Measurements from ENCODE around the gene QPRT. TPM values are rescaled to one million over a fixed set of nuclear protein-coding genes. Genes with fewer than 3 reads are reported as not detected.

Gene QPRT
- total and polyA plus RNA-seq, 2 of the 13 experiments (the other 11 are each of a cell fraction or from before 2014, with no cell fraction given): 130 to 218 TPM

GRCh38 chr16:29680180-29680598 is 1.2 kb downstream of the QPRT start (continued):
- TF ChIP-seq ZBED4 (CRISPR knock-in tag; IDR thresholded peaks at IDR 0.05; ENCODE audit: borderline replicate concordance) (peak; percentile 49; the same call in 1 of the 2 replicates), ZMYM4 (CRISPR knock-in tag; IDR thresholded peaks at IDR 0.05) (peak; percentile 18; the same call in 1 of the 2 replicates), ETS1 (CRISPR knock-in tag; IDR thresholded peaks at IDR 0.05) (no peak), MED8 (CRISPR knock-in tag; IDR thresholded peaks at IDR 0.05; ENCODE audit: insufficient replicate concordance) (peak; percentile 54), ZNF704 (CRISPR knock-in tag; IDR thresholded peaks at IDR 0.05; ENCODE audit: borderline replicate concordance) (0 out of 2 replicates have a peak, but pooled peaks have one; percentile 42), ZC3H4 (CRISPR knock-in tag; IDR thresholded peaks at IDR 0.05; ENCODE audit: borderline replicate concordance) (no peak), CHD4 (IDR thresholded peaks at IDR 0.05; ENCODE audit: borderline replicate concordance, low read length) (0 out of 2 replicates have a peak, but pooled peaks have one; percentile 12), POGZ (CRISPR knock-in tag; IDR thresholded peaks at IDR 0.05) (peak; percentile 56), ZMYM3 (CRISPR knock-in tag; IDR thresholded peaks at IDR 0.05) (0 out of 2 replicates have a peak, but pooled peaks have one; percentile 18), CCDC6 (CRISPR knock-in tag; IDR thresholded peaks at IDR 0.05) (no peak), ZNF598 (CRISPR knock-in tag; IDR thresholded peaks at IDR 0.05; ENCODE audit: borderline replicate concordance) (0 out of 2 replicates have a peak, but pooled peaks have one; percentile 46), IRF2 (CRISPR knock-in tag; IDR thresholded peaks at IDR 0.05) (no peak), MED1 (CRISPR knock-in tag; IDR thresholded peaks at IDR 0.05) (peak; percentile 40; the same call in 1 of the 2 replicates), ZNF761 (CRISPR knock-in tag; conservative IDR thresholded peaks at IDR 0.05) (0 out of 2 replicates have a peak, but pooled peaks have one; percentile 21), FOXK1 (CRISPR knock-in tag; IDR thresholded peaks at IDR 0.05; ENCODE audit: borderline replicate concordance, low read depth) (0 out of 2 replicates have a peak, but pooled peaks have one; percentile 4), ZNF639 (CRISPR knock-in tag; conservative IDR thresholded peaks at IDR 0.05) (0 out of 2 replicates have a peak, but pooled peaks have one; percentile 28), POLR2AphosphoS2 (IDR thresholded peaks at IDR 0.05; ENCODE audit: low read depth, low read length) (no peak), SALL1 (CRISPR knock-in tag; IDR thresholded peaks at IDR 0.05) (peak; percentile 45), MLX (CRISPR knock-in tag; IDR thresholded peaks at IDR 0.05) (no peak), SKI (IDR thresholded peaks at IDR 0.05; ENCODE audit: partially characterized antibody) (no peak)
